Neural cell (in vitro differentiated cells): ENCODE results near the gene OR5H1.

ENCODE experiments used
- CTCF ChIP-seq: fragments of 450-650 bp; IDR thresholded peaks from 2 replicates; pipeline ENCODE4 v1.5.1; 2014; ENCODE audit warnings: antibody characterized with exemption, mild to moderate bottlenecking, moderate library complexity; ENCODE audit not compliant: poor library complexity, severe bottlenecking
- EP300 ChIP-seq: fragments of 450-650 bp; conservative IDR thresholded peaks from 2 replicates; pipeline ENCODE4 v1.6.1; 2014; ENCODE audit warnings: antibody characterized with exemption, mild to moderate bottlenecking, moderate library complexity; ENCODE audit not compliant: poor library complexity, severe bottlenecking
- EZH2 ChIP-seq: fragments of 200-600, 300-800 bp; shearing (Covaris generic), sonication (generic); IDR thresholded peaks from 2 replicates; pipeline ENCODE4 v1.6.1; 2014; ENCODE audit warnings: antibody characterized with exemption, low read length, borderline replicate concordance, mild to moderate bottlenecking; ENCODE audit not compliant: insufficient read depth, poor library complexity, severe bottlenecking
- MXI1 ChIP-seq: fragments of 450-650 bp; conservative IDR thresholded peaks from 2 replicates; pipeline ENCODE4 v1.6.1; 2014; ENCODE audit warnings: antibody characterized with exemption, mild to moderate bottlenecking; ENCODE audit not compliant: poor library complexity, severe bottlenecking
- RAD21 ChIP-seq: fragments of 450-650 bp; conservative IDR thresholded peaks from 2 replicates; pipeline ENCODE4 v1.6.1; 2014; ENCODE audit warnings: antibody characterized with exemption, mild to moderate bottlenecking, moderate library complexity
- REST ChIP-seq: IDR thresholded peaks from 2 replicates; pipeline ENCODE4 v1.6.1; 2012; ENCODE audit warnings: borderline replicate concordance
- SMC3 ChIP-seq: fragments of 450-650 bp; conservative IDR thresholded peaks from 2 replicates; pipeline ENCODE4 v1.6.1; 2014; ENCODE audit warnings: antibody characterized with exemption, mild to moderate bottlenecking, moderate library complexity; ENCODE audit not compliant: poor library complexity

GRCh38 chr3:98109807-98110549 lies 20.5 kb upstream of the OR5H1 start:
- TF ChIP-seq CTCF (no peak), SMC3 (no peak), RAD21 (no peak), REST (no peak), EZH2 (no peak), MXI1 (no peak), EP300 (no peak)
